Measurements from ENCODE around the gene PDZD7.

PDZD7 gene

GRCh38 chr10:101013365-101013825 is 17.5 kb downstream of the PDZD7 start:
- Histone ChIP-seq H3K4me1 (ENCODE audit: control insufficient read depth, low read length) (peaks cover 21% of the 10 kb centered on the region), H3K4me3 (ENCODE audit: low read length) (peak overlapping the region; percentile 27; the same call in 1 of the 2 replicates), H3K27ac (ENCODE audit: low read depth, low read length) (no peak overlapping the region), H3K9me3 (ENCODE audit: control insufficient read depth, insufficient read depth, low read length) (no peaks in the 10 kb centered on the region), H3F3A (ENCODE audit: control insufficient read depth, insufficient read depth) (no peaks in the 10 kb centered on the region), H3K36me3 (ENCODE audit: control insufficient read depth, low read length) (no peaks in the 10 kb centered on the region), H3K4me2 (ENCODE audit: low read length) (peak overlapping the region; percentile 55), H4K20me1 (ENCODE audit: control insufficient read depth, insufficient read depth, low read depth, low read length) (no peaks in the 10 kb centered on the region), H3K27me3 (ENCODE audit: control insufficient read depth, low read length) (peaks cover 16% of the 10 kb centered on the region), H3K79me2 (ENCODE audit: control insufficient read depth, low read length) (no peaks in the 10 kb centered on the region), H3K9me2 (replicated peaks; ENCODE audit: control insufficient read depth, low read length) (no peaks in the 10 kb centered on the region)
- TF ChIP-seq CTCF (IDR thresholded peaks at IDR 0.05; ENCODE audit: low read depth, low read length, poor library complexity, severe bottlenecking) (no peak), EZH2phosphoT487 (IDR thresholded peaks at IDR 0.05; ENCODE audit: borderline replicate concordance, low read length) (no peak)

GRCh38 chr10:101012525-101013364 is 18.2 kb downstream of the PDZD7 start:
- Histone ChIP-seq H3K36me3 (ENCODE audit: control insufficient read depth, low read length) (no peaks in the 10 kb centered on the region), H3K4me1 (ENCODE audit: control insufficient read depth, low read length) (peaks cover 15% of the 10 kb centered on the region), H3F3A (ENCODE audit: control insufficient read depth, insufficient read depth) (no peaks in the 10 kb centered on the region), H3K9me2 (replicated peaks; ENCODE audit: control insufficient read depth, low read length) (no peaks in the 10 kb centered on the region), H3K27me3 (ENCODE audit: control insufficient read depth, low read length) (peaks cover 13% of the 10 kb centered on the region), H3K79me2 (ENCODE audit: control insufficient read depth, low read length) (no peaks in the 10 kb centered on the region), H3K4me3 (ENCODE audit: low read length) (peak overlapping the region; percentile 27; the same call in 1 of the 2 replicates), H3K4me2 (ENCODE audit: low read length) (peak overlapping the region; percentile 55), H3K27ac (ENCODE audit: low read depth, low read length) (no peak overlapping the region), H4K20me1 (ENCODE audit: control insufficient read depth, insufficient read depth, low read depth, low read length) (no peaks in the 10 kb centered on the region), H3K9me3 (ENCODE audit: control insufficient read depth, insufficient read depth, low read length) (no peaks in the 10 kb centered on the region)
- peak; percentile 100 for TF ChIP-seq CTCF (IDR thresholded peaks at IDR 0.05; ENCODE audit: low read depth, low read length, poor library complexity, severe bottlenecking)
- no peak for TF ChIP-seq EZH2phosphoT487 (IDR thresholded peaks at IDR 0.05; ENCODE audit: borderline replicate concordance, low read length)

GRCh38 chr10:101011517-101012423 is 19.2 kb downstream of the PDZD7 start:
- no peaks in the 10 kb centered on the region for H4K20me1 ChIP-seq (ENCODE audit: control insufficient read depth, insufficient read depth, low read depth, low read length)
- no peaks in the 10 kb centered on the region for H3K9me3 ChIP-seq (ENCODE audit: control insufficient read depth, insufficient read depth, low read length)
- no peak overlapping the region for H3K27ac ChIP-seq (ENCODE audit: low read depth, low read length)
- 0 out of 2 replicates have a peak, but pooled peaks cover 2% of the 10 kb centered on the region for H3F3A ChIP-seq (ENCODE audit: control insufficient read depth, insufficient read depth)
- H3K4me2 ChIP-seq (ENCODE audit: low read length), result no peak overlapping the region
- H3K27me3 ChIP-seq (ENCODE audit: control insufficient read depth, low read length), result peaks cover 6% of the 10 kb centered on the region
- no peaks in the 10 kb centered on the region for H3K9me2 ChIP-seq (replicated peaks; ENCODE audit: control insufficient read depth, low read length)
- H3K4me1 ChIP-seq (ENCODE audit: control insufficient read depth, low read length), result peaks cover 12% of the 10 kb centered on the region
- no peaks in the 10 kb centered on the region for H3K36me3 ChIP-seq (ENCODE audit: control insufficient read depth, low read length)
- TF ChIP-seq EZH2phosphoT487 (IDR thresholded peaks at IDR 0.05; ENCODE audit: borderline replicate concordance, low read length) (no peak), CTCF (IDR thresholded peaks at IDR 0.05; ENCODE audit: low read depth, low read length, poor library complexity, severe bottlenecking) (no peak)
- no peaks in the 10 kb centered on the region for H3K79me2 ChIP-seq (ENCODE audit: control insufficient read depth, low read length)
- H3K4me3 ChIP-seq (ENCODE audit: low read length), result no peak overlapping the region
